ENCODE data around the gene HMBS. TPM values are rescaled to one million over a fixed set of nuclear protein-coding genes. Genes with fewer than 3 reads are reported as not detected.

HMBS gene
- total RNA-seq, 4 donors from 2014 or later: 9.9 to 22.1 (median 14.2) TPM

DNA sequence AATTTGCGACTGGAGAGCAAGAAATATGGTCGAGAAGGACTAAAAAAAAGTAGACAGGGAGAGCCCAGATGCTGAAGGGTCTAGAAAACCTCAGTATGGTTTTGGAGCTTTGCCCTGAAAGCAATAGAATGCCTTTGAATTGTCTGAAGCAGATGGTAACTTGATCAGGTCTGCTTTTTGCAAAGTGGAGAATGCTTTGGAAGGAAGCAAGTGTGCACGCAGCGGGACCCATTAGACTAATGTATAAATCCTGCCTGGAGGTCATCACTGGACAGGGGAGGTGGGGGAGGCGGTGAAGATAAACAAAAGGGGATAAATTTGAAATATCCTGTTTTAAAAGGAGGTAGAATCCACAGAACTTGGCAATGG is 35.9 kb downstream of the HMBS start:
- intact Hi-C loops (cut with DNase I): no loop called here
- H3K27me3 ChIP-seq: no peaks in the 10 kb centered on the region
- WGBS, 2 donors: 15 to 19% methylated on average over 5 of the region's 5 CpGs
- H3K27ac ChIP-seq: peak overlapping the region; percentile 82 to 92 (median 86)
- no peak for TF ChIP-seq POLR2A (IDR thresholded peaks at IDR 0.05)
- TF ChIP-seq, protein P1, sequence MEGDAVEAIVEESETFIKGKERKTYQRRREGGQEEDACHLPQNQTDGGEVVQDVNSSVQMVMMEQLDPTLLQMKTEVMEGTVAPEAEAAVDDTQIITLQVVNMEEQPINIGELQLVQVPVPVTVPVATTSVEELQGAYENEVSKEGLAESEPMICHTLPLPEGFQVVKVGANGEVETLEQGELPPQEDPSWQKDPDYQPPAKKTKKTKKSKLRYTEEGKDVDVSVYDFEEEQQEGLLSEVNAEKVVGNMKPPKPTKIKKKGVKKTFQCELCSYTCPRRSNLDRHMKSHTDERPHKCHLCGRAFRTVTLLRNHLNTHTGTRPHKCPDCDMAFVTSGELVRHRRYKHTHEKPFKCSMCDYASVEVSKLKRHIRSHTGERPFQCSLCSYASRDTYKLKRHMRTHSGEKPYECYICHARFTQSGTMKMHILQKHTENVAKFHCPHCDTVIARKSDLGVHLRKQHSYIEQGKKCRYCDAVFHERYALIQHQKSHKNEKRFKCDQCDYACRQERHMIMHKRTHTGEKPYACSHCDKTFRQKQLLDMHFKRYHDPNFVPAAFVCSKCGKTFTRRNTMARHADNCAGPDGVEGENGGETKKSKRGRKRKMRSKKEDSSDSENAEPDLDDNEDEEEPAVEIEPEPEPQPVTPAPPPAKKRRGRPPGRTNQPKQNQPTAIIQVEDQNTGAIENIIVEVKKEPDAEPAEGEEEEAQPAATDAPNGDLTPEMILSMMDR (IDR thresholded peaks at IDR 0.05): no peak
- no peak for DNase-seq
- peaks cover 6 to 42% (median 9%) of the 10 kb centered on the region in 3 donors for H3K36me3 ChIP-seq
- H3K4me1 ChIP-seq: peaks cover 13 to 22% (median 22%) of the 10 kb centered on the region in 3 donors
- H3K9me3 ChIP-seq: no peaks in the 10 kb centered on the region
- peak overlapping the region; percentile 73 to 81 (median 80) for H3K4me3 ChIP-seq

DNA sequence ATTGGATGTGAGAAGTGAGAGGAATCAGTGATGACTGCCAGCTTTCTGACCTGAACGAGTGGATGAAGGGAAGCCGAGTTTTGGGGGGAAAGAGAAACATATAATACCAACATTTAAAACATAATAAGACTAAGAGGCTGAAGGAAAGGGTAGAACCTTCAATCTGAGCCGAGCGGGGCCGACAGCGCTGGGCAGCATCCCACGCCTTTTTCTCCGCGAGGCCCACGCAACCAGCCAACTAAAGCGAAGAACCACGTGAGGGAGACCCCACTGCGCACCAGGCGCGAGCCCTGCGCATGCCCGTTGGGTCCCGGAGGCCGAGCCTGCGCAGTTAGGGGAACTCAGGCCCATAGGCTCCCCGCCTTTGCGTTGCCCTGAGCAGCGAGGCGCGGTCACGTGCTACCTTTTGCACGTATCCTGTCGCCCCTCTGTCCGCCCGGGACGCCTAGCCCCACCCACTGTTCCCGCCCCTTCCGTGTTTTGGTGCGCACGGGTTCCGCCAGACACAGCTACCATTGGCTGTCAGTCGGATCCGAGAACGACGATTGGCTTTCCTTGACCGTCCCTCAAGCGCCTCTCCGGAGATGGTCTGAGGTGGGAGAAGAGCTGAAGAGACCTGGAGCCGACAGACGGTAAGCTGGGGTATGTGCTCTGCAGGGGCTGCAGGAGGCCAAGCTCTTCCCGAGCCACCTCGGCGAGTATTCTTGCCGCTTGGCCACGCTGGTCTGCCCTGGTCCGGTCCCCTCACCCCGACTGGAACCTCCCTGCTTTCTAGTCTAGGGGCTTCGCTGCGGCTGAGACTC is 36.5 kb downstream of the HMBS start, which contains the start of gene HINFP:
Gene HINFP, plus strand, starts transcription at position 573 of the 803 bp plus-strand sequence. CDS start 5,365 bp downstream, outside the sequence.
- peak; percentile 97 for DNase-seq
- Histone ChIP-seq H3K27ac (peak within 1 kb of the TSS; percentile 82 to 92 (median 89)), H3K4me1 (peaks cover 13 to 28% (median 27%) of the 10 kb centered on the region in 3 donors), H3K27me3 (no peaks in the 10 kb centered on the region), H3K4me3 (peak within 1 kb of the TSS; percentile 73 to 81 (median 80)), H3K9me3 (no peaks in the 10 kb centered on the region), H3K36me3 (peaks cover 6 to 36% (median 9%) of the 10 kb centered on the region in 3 donors)
- TF ChIP-seq, protein P1 (IDR thresholded peaks at IDR 0.05): peak in 1 of 6 experiments; percentile 29
- TF ChIP-seq POLR2A (IDR thresholded peaks at IDR 0.05): peak in 3 of 4 donors; percentile 54 to 66 (median 55)
- 0% methylated on average over 22 to 23 of the region's 54 CpGs for WGBS, 2 donors
- intact Hi-C loops (cut with DNase I): no loop called here

DNA sequence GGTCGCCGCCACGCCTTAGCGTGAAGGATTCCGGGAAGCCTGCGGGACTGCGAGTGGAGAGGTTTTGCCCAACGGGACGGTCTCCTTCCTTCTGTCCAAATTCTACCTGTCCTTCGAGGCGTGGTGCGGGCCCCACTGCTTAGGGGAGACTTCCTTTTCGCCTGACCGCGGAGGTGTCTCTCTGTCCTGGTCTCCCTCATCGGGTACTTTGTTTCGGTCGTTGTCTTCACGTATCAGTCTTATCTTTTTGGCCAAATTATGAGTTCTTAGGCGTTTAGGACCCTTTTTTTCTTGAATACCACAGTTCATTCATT is 37.1 kb downstream of the HMBS start:
- Histone ChIP-seq H3K27ac (peak overlapping the region; percentile 82 to 92 (median 89)), H3K36me3 (peaks cover 6 to 34% (median 9%) of the 10 kb centered on the region in 3 donors), H3K4me3 (peak overlapping the region; percentile 73 to 81 (median 80)), H3K27me3 (no peaks in the 10 kb centered on the region), H3K4me1 (peaks cover 16 to 33% (median 27%) of the 10 kb centered on the region in 3 donors), H3K9me3 (no peaks in the 10 kb centered on the region)
- intact Hi-C loops (cut with DNase I): no loop called here
- no peak for DNase-seq
- WGBS, 2 donors: 0% methylated on average over 11 to 20 of the region's 20 CpGs
- TF ChIP-seq, protein P1 (IDR thresholded peaks at IDR 0.05): no peak
- no peak for TF ChIP-seq POLR2A (IDR thresholded peaks at IDR 0.05)

DNA sequence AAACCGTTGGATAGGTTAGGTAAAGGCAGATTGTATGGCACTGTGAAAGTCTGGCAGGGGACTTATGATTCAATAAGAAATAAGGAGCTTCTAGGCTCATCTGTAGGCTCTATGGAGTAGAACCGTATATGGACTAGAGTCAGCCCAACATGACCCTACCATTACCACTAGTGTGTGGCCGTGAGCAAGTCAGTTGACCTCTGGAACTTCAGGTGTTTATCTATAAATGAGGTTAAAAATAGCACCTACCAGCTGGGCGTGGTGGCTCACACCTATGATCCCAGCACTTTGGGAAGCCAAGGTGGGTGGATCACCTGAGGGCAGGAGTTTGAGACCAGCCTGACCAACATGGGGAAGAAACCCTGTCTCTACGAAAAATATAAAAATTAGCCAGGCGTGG is 41.1 kb downstream of the HMBS start:
- WGBS, 2 donors: 83 to 91% methylated on average over 5 to 6 of the region's 6 CpGs
- Histone ChIP-seq H3K9me3 (no peaks in the 10 kb centered on the region), H3K27ac (no peak overlapping the region), H3K36me3 (peaks cover 5 to 60% (median 10%) of the 10 kb centered on the region in 3 donors), H3K27me3 (no peaks in the 10 kb centered on the region), H3K4me3 (no peak overlapping the region), H3K4me1 (peaks cover 11 to 31% (median 23%) of the 10 kb centered on the region in 3 donors)
- TF ChIP-seq POLR2A (IDR thresholded peaks at IDR 0.05): no peak
- TF ChIP-seq, protein P1 (IDR thresholded peaks at IDR 0.05): no peak
- no peak for DNase-seq
- intact Hi-C loops (cut with DNase I): no loop called here

- 41 to 53% methylated on average over 3 to 5 of the region's 5 CpGs for WGBS, 2 donors
- H3K9me3 ChIP-seq: no peaks in the 10 kb centered on the region
- H3K36me3 ChIP-seq: peaks cover 14 to 69% (median 20%) of the 10 kb centered on the region in 3 donors
- TF ChIP-seq POLR2A (IDR thresholded peaks at IDR 0.05): no peak
- TF ChIP-seq, protein P1 (IDR thresholded peaks at IDR 0.05): no peak
- DNase-seq: no peak
- H3K27ac ChIP-seq: peak overlapping the region in 2 of 4 donors; percentile 11 to 50
- H3K4me3 ChIP-seq: no peak overlapping the region
- intact Hi-C loops (cut with DNase I): no loop called here
- H3K27me3 ChIP-seq: no peaks in the 10 kb centered on the region
- H3K4me1 ChIP-seq: peaks cover 10 to 28% (median 22%) of the 10 kb centered on the region in 3 donors
Measured at GRCh38 chr11:119126675-119127268, 42.1 kb downstream of the HMBS start.
